C4-2B (cell line): ENCODE data around the gene RNF6.

Source experiments
- CTCF ChIP-seq: fragments of 450-650 bp; conservative IDR thresholded peaks from 2 replicates; pipeline ENCODE4 v1.5.1; 2017; ENCODE audit warnings: mild to moderate bottlenecking
- ZFX ChIP-seq: fragments of 450-650 bp; IDR thresholded peaks from 2 replicates; pipeline ENCODE4 v1.6.1; 2017

- TF ChIP-seq CTCF: no peak
- no peak for TF ChIP-seq ZFX
These were observed 6.1 kb downstream of the RNF6 start for GRCh38 chr13:26216042-26216441.
